ENCODE measurements around the gene DYNLT4.

DNA sequence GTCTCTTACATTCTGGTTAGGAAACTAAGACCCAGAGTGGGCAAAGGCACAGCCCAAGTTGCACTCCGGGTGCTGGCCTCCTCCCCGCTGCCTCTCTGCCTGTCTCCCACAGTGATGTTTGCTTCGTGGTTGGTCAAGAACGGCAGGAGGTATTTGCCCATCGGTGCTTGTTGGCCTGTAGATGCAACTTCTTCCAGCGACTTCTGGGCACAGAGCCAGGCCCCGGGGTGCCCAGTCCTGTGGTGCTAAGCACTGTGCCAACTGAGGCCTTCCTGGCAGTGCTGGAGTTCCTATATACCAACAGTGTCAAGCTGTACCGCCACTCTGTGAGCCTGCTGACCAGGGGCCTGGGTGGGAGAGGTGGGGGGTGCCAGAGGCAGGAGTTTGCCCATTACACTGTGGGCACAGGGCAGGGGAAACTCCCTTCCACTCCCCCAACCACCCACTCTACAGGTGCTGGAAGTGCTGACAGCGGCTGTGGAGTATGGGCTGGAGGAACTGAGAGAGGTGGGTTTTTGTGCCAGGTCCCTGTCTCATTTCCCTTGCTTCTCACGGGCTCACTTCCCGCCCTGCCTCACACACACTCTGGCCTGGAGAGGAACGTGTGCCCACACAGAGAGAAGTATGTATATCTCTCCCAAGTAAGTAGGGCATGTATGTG, 3.1 kb upstream of the DYNLT4 start:
- TF ChIP-seq, protein P1, sequence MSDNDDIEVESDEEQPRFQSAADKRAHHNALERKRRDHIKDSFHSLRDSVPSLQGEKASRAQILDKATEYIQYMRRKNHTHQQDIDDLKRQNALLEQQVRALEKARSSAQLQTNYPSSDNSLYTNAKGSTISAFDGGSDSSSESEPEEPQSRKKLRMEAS (CRISPR knock-in tag; IDR thresholded peaks at IDR 0.05) = no peak
- TF ChIP-seq, protein P2, sequence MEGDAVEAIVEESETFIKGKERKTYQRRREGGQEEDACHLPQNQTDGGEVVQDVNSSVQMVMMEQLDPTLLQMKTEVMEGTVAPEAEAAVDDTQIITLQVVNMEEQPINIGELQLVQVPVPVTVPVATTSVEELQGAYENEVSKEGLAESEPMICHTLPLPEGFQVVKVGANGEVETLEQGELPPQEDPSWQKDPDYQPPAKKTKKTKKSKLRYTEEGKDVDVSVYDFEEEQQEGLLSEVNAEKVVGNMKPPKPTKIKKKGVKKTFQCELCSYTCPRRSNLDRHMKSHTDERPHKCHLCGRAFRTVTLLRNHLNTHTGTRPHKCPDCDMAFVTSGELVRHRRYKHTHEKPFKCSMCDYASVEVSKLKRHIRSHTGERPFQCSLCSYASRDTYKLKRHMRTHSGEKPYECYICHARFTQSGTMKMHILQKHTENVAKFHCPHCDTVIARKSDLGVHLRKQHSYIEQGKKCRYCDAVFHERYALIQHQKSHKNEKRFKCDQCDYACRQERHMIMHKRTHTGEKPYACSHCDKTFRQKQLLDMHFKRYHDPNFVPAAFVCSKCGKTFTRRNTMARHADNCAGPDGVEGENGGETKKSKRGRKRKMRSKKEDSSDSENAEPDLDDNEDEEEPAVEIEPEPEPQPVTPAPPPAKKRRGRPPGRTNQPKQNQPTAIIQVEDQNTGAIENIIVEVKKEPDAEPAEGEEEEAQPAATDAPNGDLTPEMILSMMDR (IDR thresholded peaks at IDR 0.05) = no peak
- no peak for TF ChIP-seq ETV6 (CRISPR knock-in tag; IDR thresholded peaks at IDR 0.05)

All from WTC11 (cell line).